GM23338 (cell line): Measurements from ENCODE around the gene KNOP1. TPM values are rescaled to one million over a fixed set of nuclear protein-coding genes. Genes with fewer than 3 reads are reported as not detected.

Experiments
- polyA plus RNA-seq: library from polyadenylated mRNA; unstranded; fragments of >200 nt; fragmentation: Nextera tagmentation; extraction: Ambion mirVana; gene quantifications from 2 replicates; pipeline ENCODE4 v1.2.1, GENCODE V29; 2016
- total RNA-seq: library from RNA; depleted of rRNA; stranded (reverse); fragments of >200 nt; shearing (Covaris generic); gene quantifications from 2 replicates; pipeline ENCODE4 v1.2.3, GENCODE V29; 2014; rRNA removed

KNOP1 gene
- total and polyA plus RNA-seq, 2 experiments from 2014 or later, result 57.7 to 190 TPM

Other genes with a start within 250 kb of the KNOP1 start
- 60.1 and 69.3 TPM in 2 replicates for gene GDE1, start 196.1 kb downstream of the KNOP1 start, total RNA-seq
- 30.0 and 30.8 TPM in 2 replicates for gene GDE1, start 196.1 kb downstream of the KNOP1 start, polyA plus RNA-seq
- gene CCP110, start 194.3 kb downstream of the KNOP1 start, total RNA-seq, result 20.9 and 25.4 TPM in 2 replicates
- gene CCP110, start 194.3 kb downstream of the KNOP1 start, polyA plus RNA-seq, result 8.3 and 10.7 TPM in 2 replicates
- 54.6 and 61.3 TPM in 2 replicates for gene VPS35L, start 162.5 kb downstream of the KNOP1 start, total RNA-seq
- 48.0 and 49.7 TPM in 2 replicates for gene VPS35L, start 162.5 kb downstream of the KNOP1 start, polyA plus RNA-seq
- 7.9 and 10.0 TPM in 2 replicates for gene IQCK, start within 50 bp of the KNOP1 start, total RNA-seq
- 5.8 and 7.6 TPM in 2 replicates for gene IQCK, start within 50 bp of the KNOP1 start, polyA plus RNA-seq
- gene GPRC5B, start 166.6 kb upstream of the KNOP1 start, total RNA-seq, result 57.4 and 82.5 TPM in 2 replicates
- 70.9 and 85.6 TPM in 2 replicates for gene GPRC5B, start 166.6 kb upstream of the KNOP1 start, polyA plus RNA-seq